Stimulated activated CD4-positive, alpha-beta T cell treated with anti-CD3 and anti-CD28 coated beads, Interleukin-1b, Interleukin-23, amount 100 ng/mL, for 1 hour (primary cell): Measurements from ENCODE around the gene P2RX6.
"Not testable (repeated sequence)": the region's sequence is repeated elsewhere in the genome, so short reads cannot be mapped to it uniquely, and the experiment has no call there.

ENCODE experiments used
- DNase-seq, 2 donors: peaks; one replicate each; pipeline ENCODE4 v3.0.0-alpha.2; 2020; ENCODE audit warnings: low read depth in 2 of 2

Gene P2RX6

DNA sequence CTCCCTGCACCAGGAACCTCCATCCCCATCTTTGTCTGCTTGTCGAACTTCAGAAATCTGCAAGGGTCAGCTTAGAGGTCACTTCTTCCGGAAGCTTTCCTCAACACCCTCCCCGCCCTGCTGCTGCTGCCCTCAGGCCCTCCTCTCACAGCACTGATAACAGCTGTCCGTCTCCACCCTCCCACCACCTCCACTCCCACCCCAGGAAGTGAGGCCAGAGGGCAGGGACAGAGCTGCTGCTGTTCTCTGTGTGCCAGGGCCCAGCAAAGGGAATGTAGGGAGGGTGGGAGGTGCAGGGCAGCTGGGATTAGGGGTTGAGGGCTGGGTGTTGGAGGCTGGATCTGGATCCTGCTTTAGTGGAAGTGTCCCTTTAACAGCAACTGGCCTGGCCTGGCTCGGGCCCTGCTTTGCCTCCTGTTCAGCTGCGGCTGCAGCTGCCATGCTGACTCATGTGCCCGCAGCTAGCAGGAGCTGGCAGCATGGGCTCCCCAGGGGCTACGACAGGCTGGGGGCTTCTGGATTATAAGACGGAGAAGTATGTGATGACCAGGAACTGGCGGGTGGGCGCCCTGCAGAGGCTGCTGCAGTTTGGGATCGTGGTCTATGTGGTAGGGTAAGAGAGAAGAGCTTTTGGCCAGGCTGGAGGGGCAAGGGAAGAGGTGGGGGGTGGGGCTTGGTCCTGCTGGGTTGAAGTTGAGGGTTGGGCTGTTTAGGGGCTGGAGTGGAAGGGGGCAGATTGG, at the start of gene P2RX6:
Gene P2RX6, plus strand, starts transcription at position 440 of the 740 bp plus-strand sequence. Its CDS starts 10 bp downstream, at position 450.
- no peak for DNase-seq

DNA sequence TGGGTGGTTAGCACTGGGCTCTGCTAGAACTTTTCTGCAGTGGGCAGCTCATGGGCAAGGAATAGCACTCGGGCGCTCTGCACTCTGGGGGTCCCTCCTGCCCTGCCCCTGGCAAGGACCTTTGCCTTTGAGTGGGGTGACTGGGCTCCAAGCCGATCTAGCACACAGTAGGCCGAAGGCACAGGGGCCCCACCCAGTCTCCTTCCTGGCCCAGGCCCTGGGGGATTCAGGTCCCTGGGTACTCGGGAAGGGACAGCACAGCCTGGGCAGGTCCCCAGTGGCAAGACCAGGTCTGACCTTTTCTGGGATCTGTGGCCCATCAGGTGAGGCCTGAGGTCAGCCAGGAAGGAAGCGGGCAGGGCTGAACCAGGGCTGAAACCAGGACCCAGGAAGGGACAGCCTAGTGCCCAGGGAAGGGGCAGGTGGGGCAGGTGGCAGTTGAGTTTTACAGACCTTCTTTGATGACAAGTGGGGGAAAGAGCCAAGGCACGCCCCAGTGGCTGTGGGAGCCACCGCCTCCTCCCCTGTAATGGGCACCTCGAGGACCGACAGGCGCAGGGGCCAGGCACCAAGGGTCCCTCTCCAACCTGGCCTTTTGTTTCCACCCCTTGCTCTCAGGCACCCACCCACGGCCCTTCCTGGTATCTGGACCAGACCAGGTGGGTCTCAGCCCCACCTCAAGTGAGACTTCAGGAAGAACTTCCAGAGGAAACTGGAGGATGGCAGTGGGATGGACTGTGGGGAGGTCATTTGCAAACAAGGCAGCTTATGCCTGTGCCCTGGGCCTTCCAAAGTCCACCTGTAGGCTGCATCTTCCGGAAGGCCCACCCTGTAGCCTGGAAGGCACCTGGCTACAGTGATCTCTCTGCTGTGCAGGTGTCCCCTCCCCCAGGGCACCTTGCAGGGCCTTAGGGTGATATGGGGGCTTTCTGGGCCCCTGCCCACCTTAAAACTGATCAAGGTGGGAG, 48.8 kb upstream of the P2RX6 start:
- DNase-seq, result no peak

DNA sequence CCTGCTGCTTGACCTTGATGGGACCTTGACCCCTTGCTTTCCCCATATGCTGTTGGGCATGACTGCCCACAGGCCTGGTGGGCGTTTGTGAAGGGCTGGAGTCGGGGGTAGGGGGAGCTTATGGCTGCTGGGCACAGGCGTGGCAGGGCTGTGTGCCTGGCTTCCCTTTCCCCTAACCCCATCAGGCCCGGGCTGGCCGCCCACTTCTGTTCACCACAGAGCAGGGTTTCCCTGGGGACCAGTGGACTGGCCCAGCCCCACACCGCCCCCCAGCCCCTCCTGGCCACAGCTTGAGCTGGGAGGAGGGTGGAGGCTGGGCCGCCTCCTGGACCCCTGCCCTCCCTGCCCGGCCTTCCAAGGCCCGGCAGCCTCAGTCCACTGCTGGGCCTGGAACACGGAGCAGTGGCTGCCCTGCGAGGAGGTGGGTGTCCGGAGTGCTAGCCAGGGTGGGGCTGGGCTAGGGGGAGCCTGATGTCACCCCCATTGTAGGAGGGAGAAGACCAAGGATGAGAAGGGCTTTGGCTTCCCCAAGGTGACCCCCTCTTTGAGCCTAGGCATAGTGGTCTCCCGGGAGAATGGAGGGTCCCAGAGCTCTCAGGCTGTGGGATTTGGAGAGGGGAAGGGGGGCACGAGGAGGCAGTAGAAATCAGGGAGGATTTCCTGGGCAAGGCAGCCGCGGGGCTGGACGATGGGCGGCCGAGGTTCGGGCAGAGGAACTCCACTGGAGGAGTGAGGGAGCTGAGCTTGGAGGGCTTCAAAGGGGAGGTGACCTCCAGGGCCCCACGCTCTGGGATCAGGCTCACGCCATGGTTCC, 47.9 kb upstream of the P2RX6 start, which contains the start of gene AIFM3:
Gene AIFM3, plus strand, starts transcription at position 373 of the 814 bp plus-strand sequence. CDS start 690 bp downstream, outside the sequence.
- DNase-seq, result no peak

DNA sequence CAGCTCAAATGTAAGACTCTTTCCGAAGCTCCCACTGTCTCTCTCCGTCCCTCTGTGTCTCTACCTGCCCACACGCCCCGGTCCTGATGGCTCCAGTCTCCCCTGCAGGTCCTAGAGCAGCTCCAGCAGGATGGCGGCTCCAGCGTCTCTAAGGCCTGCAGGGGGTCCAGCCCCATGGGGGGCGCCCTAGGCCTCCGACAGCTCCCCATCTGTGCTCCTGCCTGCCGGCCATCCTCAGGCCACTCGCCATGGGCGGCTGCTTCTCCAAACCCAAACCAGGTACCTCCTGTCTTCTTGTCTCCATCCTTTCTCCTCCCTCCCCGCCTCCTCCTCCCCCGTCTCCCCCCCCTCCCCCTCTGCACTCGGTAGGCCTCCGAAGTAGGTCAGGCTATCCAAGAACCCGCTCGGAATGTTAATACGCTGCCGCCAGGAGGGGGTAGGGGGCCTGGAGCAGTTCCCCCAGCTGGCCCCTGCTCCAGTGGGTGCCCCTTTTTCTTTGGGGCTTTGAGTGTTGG, 47.2 kb upstream of the P2RX6 start:
- no peak for DNase-seq

DNA sequence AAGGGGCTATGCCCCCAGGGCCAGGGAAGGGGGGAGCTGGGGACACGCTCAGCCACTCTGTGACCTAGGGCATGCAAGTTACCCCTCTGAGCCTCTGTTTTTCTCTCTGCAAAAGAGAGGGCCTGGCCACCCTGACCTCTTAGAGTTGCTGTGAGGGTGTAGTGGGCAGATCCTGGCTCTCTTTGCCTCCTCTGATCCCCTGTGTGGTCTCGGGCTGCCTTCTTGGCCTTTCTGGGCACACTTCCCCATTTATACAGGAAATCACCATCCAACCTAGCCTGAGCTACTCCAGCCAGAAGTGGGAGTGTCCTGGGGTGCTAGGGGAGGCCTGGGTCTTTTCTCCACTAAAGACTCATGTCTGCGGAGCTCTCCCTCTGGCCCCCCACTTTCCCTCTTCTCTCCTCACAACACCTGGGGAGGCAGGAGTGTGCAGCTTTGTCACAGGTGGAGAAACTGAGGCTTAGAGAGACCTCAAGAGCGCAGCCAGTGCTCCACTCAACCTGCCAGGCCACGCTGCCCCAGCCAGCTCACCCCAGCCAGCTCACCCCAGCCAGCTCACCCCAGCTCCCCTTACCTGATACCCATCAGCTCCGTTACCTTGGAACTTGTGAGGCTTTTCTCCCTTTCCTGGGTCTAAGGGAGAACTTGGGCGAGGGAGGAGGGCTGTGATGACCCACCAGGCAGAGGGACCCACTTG, 46.5 kb upstream of the P2RX6 start:
- DNase-seq, result no peak

DNA sequence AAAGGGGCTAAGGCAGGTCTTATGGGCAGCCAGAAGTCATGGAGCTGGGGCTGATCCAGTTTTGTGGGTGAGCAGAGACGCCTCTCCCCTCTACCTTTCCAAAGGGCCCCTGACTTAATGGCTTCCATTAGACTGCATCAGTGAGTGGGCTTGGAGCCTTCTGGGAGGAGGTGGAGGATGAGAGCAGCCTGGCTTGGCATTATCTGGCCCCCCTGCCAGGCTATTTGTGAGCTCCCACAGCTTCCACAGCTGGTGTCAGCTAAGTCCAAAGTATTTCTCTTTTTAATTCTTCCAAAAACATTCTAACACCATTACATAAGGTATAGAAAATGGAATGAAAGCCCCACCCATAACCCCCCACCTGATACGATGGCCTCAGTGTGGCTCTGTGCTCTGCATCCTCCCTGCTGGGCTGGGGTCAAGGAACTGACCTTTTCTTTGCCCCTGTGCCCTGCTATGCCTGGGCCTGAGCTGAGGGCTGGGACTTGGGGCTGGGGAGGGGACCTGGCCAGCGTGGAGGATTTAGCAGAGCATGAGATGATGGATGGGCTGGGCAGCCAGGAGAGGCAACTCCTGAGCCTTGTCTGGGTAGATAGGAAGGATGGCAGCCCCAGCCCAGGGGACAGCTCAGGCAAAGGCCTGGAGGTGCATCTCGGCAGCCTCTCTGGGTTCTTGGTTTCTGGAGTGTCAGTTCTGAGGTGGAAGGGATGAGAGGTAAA, 43.9 kb upstream of the P2RX6 start:
- no peak for DNase-seq

DNA sequence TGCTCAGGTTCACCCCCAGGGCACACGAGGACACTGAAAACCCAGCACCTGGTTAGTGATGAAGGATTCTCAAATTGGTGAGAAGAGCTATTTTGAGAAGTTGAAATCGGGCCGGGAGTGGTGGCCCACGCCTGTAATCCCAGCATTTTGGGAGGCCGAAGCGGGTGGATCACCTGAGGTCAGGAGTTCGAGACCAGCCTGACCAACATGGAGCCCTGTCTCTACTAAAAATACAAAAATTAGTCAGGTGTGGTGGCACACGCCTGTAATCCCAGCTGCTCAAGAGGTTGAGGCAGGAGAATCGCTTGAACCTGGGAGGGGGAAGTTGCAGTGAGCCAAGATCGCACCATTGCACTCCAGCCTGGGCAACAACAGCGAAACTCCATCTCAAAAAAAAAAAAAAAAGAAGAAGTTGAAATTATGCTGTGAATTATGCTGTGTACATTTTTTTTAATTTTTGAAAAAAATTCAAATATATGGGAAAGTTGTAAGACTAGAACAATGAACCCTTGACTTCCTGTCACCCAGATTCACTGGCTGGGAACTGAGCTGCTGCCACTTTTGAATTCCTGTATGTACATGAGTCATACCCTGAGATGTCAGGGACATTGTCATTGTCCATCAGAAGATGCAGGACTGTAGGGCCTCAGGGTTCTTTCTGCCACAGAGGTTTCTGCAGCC, 42.8 kb upstream of the P2RX6 start:
- not testable (repeated sequence) for DNase-seq

DNA sequence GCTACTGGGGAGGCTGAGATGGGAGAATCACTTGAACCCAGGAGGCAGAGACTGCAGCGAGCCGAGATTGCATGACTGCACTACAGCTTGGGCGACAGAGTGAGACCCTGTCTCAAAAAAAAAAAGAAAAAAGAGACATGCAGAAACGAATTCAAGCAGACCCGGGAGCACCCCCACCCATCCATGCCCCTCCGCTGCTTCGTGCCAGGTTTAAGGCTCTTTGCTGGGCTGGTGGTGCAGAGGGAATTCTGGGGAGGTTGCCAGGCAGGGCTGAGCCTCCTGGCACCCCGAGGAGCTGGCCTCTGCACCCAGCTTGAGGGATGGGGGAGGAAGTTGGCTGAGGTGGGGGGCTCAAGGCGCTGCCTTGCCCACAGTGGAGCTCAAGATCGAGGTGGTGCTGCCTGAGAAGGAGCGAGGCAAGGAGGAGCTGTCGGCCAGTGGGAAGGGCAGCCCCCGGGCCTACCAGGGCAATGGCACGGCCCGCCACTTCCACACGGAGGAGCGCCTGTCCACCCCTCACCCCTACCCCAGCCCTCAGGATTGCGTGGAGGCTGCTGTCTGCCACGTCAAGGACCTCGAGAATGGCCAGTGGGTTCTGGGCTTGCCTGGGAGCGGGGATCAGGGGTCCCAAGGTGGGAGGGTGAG, 41.9 kb upstream of the P2RX6 start:
- no peak for DNase-seq

DNA sequence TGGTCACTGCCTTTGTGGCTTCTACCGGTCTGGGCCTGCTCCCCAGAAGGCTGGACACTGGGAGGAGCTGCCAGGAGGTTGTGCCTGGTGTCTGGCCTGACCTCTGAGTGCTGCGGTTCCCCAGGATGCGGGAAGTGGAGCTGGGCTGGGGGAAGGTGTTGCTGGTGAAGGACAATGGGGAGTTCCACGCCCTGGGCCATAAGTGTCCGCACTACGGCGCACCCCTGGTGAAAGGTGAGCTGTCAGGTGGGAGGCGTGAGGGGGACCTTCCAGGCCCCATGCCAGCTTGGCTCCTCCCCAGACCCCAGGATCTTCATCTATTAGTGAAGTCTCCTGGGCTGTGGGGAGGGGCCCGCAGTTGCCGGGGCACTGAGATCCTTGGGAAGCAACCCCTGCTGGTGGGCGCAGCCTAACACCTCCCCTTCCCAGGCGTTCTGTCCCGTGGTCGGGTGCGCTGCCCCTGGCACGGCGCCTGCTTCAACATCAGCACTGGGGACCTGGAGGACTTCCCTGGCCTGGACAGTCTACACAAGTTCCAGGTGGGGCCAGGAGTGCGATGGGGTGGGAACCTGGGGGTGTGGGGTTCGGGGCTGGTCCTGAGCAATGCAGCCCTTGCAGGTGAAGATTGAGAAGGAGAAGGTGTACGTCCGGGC, 41.2 kb upstream of the P2RX6 start:
- no peak for DNase-seq

DNA sequence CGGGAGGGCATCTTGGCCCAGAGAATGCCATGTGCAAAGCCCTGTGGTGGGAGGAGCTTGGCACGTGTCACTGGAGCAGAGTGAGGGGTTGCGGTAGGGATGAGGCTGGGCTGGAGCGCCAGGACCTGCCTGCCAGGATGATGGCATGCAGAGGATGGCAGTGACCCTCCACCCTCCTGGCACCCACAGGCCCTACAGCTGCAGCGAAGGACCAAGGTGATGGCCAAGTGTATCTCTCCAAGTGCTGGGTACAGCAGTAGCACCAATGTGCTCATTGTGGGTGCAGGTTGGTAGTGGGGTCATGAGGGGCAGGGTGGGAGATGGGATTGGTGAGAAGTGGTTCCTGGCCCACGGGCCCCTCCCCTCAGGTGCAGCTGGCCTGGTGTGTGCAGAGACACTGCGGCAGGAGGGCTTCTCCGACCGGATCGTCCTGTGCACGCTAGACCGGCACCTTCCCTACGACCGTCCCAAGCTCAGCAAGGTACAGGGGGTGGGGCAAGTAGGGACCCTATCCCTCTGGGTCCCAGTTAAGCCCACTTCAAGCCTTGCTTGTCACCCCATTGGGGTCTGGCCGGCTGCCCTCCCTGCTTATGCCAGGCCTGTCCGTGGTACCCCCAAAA, 40.5 kb upstream of the P2RX6 start:
- no peak for DNase-seq

DNA sequence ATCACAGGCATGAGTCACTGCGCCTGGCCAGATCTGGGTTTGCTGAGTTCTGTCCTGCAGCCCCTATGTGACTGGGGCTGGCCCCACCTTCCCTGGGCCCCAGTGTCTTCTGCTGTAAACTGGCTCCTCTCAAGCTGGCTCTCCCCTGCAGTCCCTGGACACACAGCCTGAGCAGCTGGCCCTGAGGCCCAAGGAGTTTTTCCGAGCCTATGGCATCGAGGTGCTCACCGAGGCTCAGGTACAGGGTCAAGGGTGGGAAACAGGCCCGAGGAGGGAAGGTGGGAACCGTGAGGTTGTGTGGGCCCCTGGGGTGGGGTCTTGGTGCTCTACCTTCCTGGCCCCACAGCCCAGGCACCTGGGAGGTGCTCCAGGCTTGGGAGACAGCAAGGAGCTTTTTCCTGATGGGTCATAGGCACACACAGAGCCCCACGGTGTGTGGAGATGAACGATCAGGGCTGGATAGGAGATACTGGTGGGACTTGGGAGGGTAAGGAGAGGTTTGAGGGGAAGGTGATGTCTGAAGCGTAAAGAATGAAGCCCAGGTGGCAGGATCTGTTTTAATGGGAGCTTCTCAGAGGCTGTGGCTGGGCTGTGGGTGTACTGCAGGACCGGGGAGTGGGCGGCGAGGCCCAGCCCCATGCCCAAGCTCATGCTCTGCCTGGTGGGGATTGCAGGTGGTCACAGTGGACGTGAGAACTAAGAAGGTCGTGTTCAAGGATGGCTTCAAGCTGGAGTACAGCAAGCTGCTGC, 39.2 kb upstream of the P2RX6 start:
- no peak for DNase-seq

DNA sequence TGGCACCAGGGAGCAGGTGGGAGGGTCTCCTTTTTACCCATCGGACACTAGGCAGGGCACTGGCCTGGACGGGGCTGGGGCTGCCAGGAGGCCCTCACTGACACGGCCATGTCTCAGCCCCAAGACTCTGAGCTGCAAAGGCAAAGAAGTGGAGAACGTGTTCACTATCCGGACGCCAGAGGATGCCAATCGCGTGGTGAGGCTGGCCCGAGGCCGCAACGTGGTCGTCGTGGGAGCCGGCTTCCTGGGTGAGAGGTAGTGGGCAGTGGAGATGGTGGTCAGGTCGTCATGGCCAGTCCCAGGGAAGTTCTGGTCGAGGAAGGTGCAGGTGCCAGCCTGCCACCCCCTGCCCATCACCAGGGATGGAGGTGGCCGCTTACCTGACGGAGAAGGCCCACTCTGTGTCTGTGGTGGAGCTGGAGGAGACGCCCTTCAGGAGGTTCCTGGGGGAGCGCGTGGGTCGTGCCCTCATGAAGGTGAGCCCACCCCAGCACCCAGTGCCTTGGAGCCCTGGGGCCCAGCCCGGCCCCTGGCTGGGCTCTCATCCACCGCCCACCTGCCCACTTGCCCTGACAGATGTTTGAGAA, 38.6 kb upstream of the P2RX6 start:
- no peak for DNase-seq

DNA sequence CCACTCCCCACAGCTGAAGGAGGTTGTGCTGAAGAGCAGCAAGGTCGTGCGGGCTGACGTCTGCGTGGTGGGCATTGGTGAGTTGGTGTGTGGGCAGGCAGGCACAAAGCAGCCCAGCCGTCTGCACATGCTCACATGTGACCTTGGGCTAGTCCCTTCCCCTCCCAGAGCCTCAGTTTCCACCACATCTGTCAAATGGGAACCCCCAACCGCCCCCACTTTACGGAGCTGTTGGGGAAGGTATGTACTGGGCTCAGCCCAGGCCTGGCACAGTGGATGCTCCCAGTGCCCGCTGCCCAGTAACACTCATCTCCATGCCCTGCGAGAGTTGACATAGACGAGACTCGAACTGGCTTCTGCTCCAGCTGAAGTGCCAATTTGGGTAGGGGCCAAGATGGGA, 37.9 kb upstream of the P2RX6 start:
- no peak for DNase-seq

DNA sequence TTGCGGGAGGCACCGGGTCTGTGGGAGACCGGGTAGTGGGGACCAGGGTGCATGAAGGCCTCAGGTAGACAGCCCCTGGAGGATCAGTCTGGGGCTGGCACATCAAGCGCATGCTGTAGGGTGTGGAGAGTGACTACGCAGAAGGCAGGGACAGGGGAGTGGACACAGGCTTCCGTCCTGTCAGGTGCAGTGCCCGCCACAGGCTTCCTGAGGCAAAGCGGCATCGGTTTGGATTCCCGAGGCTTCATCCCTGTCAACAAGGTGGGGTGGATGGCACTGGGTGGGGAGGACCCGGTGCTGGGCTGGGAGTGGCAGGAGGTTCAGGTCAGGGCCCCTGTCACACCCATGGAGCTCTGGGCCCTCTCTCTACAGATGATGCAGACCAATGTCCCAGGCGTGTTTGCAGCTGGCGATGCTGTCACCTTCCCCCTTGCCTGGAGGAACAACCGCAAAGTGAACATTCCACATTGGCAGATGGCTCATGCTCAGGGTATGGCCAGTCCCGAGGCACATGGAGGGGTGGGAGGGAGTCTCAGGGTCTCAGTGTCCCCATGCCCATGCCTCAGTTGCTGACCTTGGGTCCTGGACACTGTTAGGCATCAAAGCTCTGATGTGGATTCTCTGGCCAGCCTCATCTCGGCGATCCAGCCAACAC, 37.3 kb upstream of the P2RX6 start:
- DNase-seq, result no peak

DNA sequence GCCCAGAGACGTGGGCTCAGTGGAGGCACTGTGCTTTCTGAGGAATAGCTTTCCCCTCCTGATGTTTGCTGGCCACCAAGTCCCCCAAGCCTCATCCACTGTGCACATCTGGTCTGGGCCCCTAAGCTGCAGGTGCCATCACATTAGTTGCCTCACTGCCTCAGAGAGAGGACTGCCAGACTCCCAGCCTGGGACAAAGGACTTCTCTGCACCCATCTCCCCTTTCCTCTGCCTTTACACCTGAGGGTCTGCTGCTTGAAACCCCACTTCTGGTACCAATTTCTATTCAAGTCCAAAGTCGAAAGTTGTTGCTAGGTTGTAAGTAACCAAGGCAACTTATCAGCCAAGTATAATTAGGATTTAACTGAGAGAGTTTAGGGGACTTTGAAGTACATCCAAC, 36.5 kb upstream of the P2RX6 start:
- no peak for DNase-seq

DNA sequence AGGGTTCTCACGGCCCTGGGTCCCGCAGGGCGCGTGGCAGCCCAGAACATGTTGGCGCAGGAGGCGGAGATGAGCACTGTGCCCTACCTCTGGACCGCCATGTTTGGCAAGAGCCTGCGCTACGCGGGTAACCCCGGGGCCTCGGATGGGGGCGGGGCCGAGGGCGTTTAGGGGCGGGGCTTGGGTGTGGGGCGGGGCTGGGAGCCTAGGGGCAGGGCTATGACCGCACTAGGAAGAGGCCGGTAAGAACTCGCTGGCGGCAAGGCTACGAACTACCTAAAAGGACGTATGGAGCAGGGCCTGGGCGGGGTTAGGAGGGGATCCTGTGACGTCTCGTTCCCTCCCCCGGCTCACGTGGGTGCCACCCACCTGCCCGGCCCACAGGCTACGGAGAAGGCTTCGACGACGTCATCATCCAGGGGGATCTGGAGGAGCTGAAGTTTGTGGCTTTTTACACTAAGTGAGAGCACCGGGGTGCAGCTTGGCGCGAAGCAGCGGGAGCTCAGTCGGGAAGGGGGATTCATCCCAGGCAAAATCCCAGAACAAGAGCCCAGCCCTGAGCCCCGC, 35.6 kb upstream of the P2RX6 start:
- DNase-seq, result peak in 1 of 2 donors; percentile 38
